OCI-M2 (cell line): ENCODE data around the gene ABHD16B.
"Not testable (repeated sequence)": the region's sequence is repeated elsewhere in the genome, so short reads cannot be mapped to it uniquely, and the experiment has no call there.

ENCODE experiments used
- DNase-seq: peaks from one replicate; lab custom pipeline; 2025; ENCODE audit not compliant: unreplicated experiment; lab: John Stamatoyannopoulos, UW

ABHD16B gene

DNA sequence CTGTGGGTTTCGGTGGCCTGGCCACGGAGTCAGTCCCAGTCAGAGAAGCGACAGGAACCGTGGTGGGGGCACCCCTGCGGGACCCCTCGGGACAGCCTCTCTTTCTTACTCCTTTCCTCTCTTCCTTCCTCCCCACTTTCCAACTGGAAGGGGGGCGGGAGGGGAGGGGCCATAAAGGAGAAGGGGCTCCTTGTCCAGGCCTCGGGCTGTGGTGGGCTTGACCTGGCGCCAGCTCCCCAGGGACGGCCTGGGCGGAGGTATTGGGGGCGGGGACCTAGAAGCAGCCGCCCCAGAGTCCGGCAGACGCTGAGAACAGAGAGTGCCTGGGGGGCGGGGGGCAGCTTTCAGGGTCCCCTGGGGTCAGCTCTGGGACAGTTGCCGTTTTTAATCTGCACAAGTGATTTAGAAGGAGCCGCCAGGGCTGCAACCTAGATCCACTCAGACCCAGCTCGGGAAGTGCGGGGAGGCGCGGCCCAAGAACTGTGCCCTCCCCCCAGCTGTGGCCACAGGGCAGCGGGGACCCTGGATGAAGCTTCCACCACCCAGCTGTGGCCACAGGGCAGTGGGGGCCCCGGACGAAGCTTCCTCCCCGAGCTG lies 6.4 kb upstream of the ABHD16B start:
- DNase-seq = no peak

DNA sequence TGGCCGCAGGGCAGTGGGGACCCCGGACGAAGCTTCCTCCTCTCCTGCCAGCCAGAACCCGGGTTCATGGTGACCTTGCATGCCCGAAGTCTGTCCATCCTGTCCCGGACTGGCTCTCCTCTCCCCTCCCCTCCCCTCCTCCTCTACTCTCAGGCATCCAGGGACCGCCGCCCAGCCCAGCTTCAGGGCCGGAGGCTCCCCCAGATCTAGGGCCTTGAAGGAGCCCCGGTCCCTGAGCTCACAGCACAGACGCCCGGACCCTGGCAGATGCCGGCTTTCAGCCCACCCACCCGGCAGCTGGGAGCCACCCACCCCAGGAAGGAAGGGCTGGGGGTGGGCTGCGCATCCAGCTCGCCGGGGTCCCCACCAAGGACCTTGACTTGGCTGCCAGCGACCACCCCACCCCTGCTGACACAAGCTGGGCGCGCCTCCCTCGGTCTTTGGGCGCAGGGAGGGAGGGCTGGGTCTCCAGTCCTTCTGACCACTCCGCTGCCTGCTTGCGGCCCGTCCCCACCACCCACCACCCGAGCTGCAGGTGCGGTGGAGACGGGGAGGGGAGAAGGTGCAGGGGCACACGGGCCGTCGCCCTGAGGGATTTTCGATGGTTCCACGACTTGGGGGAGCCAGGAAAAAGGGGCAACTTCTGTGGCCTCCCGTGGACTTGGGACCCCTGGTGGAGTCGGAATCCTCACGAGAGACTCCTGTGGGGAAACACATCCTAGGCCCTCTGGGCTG lies 5.8 kb upstream of the ABHD16B start:
- no peak for DNase-seq

DNA sequence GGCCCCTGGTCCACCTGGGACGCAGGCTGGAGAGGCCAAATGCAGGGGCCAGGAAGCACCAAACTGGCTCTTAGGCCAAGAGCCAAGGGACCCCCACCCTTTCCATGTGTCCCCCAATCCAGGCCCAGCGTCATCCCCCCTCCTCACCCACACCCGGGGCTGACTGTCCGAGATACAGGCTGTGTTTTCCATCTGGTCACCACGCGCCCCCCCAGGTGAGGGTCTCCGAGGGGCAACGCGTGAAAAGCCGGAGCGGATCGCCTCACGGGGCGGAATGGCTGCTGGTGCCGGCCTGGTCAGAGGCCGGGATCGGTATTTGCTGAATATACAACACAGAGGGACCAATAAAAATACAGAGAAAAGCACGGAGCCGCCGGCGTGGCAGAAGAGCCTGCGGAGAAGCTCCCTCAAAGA lies 5.2 kb upstream of the ABHD16B start:
- DNase-seq = no peak

DNA sequence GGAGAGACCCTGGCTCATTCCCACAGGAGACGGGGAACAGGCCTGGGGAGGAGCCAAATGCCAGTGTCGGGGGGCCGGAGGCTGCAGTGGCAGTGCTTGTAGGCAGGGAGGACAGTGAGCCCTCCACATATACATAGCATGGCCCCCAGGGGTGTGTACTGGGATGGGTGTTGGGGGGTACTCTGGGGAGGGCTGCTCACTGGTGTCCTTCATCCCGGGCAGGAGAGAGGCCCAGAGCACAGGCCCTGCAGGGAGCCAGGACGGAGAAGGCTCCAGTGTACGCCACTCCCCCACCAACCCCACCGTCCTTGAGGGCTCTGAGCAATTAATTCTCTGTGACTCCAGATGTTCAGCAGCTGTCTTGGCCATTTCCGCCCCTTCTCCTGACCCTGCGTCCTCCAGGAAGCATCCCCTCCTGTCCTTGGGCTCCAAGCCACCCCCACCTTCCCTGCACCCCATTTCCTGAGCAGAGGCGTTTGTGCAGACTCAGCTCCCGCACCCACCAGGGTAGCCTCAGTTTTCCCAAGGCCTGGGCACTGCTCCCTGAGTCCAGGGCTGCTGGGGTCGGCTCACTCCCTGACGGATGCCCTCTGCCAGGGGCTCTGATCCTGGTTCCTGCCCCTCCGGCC lies 3.4 kb upstream of the ABHD16B start:
- no peak for DNase-seq

DNA sequence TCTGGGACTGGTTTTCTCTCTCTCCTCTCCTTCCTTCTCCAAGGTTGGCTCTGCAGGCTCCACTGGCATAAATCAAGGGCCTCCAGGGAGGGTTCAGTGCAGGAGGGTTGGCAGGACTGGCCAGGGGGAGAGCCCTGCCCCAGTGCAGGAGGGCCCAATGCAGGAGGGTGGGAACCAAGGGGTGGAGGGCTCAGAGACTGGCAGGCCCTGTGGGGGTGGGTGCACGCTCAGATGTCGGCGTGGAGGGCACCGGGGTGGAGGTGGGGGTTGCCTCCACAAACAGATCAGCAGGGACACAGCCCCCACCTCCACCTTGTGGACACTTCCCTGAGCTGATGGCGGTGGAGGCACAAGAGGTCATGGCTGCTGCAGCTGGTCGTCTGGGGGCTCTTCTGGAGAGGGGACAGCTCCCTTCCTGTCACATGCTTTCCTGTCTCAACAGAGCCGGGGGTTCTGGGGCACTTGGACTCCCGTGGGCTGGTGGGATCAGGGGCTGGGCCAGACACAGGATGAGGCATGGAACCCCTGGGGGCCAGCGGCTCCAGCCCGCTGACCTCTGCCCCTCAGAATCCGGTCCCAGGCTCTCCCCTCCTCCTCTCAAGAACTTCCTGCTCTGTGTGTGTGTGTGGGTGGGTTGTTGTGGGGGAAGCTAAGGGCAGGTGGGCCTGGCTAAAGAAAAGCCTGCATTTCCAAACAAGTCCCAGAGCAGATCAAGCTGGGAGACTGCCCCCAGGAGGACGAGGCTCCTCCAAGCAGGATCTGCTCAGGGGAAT lies 2.7 kb upstream of the ABHD16B start:
- no peak for DNase-seq

DNA sequence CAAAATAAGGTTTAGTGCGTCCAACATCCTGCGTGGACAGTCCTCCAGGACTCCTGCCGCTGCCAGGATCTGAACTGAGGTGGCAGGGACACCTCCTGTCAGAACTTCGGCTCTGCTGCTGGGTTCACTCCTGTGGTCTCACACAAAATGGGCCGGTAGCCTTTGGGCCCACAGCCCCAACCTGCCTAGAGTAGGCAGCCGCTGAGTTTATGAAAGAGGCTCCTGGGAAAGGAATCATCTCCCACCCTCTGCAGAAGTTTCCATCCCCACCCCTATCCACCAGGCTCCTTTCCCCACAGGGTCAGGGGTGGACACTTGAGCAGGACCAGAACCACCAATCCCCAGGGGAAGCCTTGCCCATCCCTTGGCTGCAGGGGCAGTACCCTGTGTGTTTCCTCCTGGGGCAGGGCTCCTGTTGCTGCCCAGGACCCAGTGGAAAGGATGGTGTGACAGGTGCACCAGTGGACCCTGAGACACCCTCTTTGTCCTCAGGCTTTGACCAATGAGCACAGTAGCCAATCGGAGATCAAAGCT lies 2.1 kb upstream of the ABHD16B start:
- DNase-seq = no peak

DNA sequence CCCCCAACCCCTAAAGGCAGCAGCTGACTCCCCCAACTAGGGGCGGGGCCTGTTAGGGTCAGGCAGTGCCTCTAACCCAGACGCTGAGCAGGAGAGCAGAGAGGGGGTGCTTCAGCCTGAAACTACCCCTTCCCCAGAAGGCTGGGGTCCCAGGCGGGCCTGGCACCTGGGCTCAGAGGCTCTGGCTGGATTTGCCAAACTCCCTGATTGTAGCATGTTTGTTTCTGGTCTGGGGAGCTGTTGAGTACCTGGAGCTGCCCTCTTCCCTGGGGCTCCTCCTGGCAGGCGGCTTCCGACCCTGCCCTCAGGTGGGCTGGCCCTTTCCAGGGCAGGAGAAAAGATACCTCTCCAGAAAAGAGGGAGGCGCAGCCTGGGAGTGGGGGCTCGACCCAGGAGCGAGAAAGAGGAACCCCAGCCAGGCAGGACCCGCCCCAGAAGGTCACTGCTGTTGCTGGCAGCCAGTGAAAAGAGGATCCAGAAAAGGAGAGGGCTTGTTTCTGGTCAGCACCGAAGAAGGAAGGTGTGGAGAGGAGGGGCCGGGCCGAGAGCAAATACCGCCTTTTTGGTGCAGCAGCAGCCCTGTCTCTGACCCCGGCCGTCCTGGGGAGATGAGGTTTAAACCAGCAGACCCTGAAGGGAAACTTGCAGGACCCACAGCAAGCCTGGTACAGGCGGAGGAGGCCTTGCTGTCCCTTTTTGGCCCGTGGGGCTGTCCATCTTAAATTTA lies 810 bp upstream of the ABHD16B start:
- DNase-seq = no peak

DNA sequence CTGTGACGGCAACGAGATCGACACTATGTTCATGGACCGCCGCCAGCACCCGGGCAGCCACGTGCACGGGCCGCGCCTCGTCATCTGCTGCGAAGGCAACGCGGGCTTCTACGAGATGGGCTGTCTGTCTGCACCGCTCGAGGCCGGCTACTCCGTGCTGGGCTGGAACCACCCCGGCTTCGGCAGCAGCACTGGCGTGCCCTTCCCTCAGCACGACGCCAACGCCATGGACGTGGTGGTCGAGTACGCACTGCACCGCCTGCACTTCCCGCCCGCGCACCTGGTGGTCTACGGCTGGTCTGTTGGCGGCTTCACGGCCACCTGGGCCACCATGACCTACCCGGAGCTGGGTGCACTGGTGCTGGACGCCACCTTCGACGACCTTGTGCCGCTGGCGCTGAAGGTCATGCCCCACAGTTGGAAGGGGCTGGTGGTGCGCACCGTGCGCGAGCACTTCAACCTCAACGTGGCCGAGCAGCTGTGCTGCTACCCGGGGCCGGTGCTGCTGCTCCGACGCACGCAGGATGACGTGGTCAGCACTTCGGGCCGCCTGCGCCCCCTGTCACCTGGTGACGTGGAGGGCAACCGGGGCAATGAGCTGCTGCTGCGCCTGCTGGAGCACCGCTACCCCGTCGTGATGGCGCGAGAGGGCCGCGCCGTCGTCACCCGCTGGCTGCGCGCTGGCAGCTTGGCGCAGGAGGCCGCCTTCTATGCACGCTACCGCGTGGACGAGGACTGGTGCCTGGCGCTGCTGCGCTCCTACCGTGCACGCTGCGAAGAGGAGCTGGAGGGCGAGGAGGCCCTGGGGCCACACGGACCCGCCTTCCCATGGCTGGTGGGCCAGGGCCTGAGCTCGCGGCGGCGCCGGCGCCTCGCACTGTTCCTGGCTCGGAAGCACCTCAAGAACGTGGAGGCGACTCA lies 943 bp downstream of the ABHD16B start:
- DNase-seq = no peak

DNA sequence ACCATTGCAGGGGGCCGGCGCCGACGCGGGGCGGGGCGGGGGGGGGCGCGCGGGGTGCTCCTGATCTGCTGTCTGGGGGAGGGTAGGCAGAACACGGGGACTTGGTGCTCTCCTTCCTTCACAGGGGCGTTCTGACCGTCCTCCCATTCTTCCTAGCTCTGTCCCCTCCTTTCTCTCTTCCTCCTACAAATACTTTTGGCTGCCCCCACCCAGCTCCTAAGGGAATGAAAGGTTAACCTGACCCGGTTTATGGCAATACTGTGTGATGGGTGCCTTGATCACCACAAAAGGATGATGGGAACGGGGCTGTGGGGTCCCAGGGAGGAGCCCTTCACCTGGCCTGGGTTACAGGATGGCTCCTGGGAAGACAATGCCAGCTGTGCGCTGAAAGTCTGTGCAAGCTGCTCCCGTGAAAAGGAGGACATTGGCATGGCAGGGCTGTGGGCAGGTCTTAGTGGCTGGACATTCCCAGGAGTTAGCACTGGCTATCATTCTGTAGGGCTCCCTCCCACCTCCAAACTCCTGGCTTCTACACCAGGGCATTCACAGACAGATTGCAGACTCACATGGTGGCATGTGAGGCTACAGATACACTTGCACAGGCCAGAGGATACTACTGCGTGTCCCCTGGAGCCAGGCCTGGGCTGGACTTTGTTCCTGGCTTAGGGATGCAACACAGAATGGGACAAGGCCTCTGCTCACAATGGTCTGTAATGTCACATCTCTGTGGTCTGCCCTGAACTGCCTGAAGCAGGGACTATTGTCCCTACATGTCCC lies 1.9 kb downstream of the ABHD16B start:
- DNase-seq = no peak

DNA sequence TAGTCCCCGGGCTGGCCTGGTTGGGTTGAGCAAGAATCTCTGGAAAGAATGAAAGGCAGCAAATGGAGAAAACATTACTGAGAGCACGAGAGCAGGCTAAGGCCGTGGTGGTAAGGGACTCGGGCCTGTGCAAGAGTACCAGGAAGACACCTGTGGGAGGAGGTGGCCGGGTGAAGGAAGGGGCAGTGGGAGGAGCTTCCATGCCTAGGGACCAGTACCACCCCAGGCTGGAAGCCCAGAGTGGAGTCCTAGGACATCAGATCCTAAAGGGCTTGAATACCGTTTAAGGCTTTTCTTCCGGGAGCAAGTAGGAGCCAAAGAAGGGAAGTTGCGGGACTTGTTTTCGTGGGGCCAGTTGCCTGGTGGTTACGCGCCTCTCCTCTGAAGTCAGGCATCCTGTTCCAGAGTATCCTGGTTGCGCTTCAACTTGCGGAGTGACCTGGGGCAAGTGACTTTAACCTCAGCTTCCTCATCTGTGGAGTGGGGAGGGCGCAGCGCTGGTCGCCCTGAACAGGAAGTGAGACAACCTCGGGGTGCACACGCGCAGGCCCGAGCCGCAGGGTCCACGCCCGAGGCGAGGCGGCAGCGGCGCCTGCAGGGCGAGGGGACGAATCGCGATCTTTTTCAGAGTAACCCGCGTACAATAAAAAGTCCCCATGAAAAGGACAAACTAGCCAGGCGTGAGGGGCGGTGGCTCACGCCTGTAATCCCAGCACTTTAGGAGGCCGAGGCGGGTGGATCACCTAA lies 2.7 kb downstream of the ABHD16B start:
- peak; percentile 45 for DNase-seq

DNA sequence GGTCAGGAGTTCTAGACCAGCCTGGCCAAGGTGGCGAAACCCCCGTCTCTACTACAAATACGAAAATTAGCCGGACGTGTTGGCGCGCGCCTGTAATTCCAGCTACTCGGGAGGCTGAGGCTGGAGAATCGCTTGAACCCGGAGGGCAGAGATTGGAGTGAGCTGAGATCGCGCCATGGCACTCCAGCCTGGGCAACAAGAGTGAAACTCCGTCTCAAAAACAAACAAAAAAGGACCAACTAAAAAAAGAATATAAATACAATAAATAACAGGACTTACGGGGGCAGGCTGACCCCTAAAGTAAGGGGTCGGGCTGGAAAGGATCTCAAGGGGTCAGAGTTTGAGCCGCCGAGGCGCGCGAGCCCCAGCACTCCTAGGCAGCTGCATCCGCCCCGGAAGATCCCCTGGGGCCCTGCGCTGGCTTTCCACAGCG lies 3.3 kb downstream of the ABHD16B start:
- no peak for DNase-seq

DNA sequence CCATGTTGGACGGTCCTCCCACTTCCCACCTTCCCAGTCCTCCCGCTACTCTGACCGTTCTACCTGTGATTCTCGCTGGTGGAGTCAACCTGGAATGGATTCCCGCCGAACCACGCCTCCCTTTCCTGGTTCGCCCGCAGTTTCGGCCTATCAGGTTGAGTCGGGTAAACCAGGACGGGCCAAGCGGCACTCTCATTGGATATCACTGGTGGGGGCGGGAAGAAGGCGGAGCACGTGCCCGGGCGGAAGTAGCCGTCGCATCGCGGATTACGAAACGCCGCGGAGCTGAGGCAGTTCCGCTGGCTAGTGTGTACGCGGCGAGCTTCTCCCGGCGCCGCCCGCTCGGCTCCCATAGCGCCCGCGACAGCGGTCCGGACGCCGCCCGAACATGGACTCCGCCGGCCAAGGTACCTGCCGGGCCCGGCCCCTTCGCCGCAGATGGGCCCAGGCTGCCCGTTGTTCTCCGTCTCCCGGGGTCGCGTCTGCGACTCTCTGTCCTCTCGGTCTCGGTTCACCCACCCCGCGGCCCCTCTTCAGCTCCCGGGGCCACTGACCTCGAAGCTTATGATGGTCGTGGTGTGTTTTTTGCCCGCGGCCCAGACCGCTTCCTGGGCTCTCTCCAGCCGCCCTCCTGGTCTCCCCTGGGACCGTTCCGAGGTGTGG lies 3.8 kb downstream of the ABHD16B start, which contains the start of gene TPD52L2:
Gene TPD52L2, plus strand, starts transcription at position 293 of the 663 bp plus-strand sequence. Its CDS starts 96 bp downstream, at position 389.
- peak; percentile 92 for DNase-seq

DNA sequence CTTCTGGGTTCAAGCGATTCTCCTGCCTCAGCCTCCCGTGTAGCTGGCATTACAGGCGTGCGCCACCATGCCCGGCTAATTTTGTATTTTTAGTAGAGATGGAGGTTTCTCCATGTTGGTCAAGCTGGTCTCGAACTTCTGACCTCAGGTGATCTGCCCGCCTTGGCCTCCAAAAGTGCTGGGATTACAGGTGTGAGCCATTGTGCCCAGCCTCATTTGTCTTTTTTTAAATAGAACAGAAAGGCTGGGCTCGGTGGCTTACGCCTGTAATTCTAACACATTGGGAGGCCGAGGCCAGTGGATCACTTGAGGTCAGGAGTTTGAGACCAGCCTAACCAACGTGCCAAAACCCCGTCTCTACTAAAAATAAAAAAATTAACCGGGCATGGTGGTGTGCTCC lies 5.7 kb downstream of the ABHD16B start:
- DNase-seq = not testable (repeated sequence)

DNA sequence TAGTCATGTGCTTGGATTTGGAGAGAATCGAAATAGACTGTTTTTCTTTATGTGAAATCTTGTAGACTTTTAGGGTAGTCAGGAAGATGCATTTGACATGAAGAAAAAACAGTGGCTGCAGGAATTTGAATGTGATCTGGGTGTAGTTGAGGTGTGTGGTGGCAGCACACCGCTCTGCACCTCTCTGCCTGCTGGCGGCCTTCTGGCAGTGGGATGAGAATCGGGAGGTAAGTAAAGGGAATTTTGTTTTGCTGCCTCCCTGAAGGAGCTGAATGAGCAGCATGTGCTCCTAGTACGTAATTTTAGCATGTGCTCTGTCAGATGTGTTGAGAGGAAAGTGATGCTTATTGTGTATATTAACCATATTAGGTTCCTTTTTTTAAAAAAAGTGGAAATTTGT lies 7.0 kb downstream of the ABHD16B start:
- DNase-seq = no peak

DNA sequence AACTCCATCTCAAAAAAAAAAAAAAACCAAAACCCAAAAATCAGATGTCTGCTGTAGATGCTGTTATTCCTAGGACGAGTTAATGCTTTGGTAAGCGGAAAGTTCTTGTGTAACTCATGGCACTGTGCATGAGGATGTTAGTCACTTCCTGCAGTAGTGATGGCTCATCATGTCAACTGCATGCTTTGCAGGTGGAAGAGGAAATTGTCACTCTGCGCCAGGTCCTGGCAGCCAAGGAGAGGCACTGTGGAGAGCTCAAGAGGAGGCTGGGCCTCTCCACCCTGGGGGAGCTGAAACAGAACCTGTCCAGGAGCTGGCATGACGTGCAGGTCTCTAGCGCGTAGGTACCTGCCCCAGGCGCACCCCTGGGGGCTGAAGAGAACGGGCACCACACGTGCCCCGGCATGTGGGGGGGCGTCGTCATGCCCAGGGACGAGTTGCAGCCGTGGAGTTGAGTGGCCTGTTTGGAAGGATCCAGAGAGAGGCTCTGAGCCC lies 12.2 kb downstream of the ABHD16B start:
- DNase-seq = no peak

DNA sequence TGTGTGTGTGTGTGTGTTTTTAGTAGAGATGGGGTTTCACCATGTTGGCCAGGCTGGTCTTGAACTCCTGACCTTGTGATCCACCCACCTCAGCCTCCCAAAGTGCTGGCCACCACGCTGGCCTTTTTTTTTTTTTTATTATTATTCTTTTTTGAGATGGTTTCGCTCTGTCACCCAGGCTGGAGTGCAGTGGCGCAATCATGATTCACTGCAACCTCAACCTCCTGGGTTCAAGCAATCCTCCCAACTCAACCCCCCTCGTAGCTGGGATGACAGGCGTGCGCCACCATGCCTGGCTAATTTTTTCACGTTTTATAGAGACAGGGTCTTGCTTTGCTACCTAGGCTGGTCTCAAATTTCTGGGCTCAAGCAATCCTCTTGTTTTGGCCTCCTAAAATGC lies 12.9 kb downstream of the ABHD16B start:
- not testable (repeated sequence) for DNase-seq

DNA sequence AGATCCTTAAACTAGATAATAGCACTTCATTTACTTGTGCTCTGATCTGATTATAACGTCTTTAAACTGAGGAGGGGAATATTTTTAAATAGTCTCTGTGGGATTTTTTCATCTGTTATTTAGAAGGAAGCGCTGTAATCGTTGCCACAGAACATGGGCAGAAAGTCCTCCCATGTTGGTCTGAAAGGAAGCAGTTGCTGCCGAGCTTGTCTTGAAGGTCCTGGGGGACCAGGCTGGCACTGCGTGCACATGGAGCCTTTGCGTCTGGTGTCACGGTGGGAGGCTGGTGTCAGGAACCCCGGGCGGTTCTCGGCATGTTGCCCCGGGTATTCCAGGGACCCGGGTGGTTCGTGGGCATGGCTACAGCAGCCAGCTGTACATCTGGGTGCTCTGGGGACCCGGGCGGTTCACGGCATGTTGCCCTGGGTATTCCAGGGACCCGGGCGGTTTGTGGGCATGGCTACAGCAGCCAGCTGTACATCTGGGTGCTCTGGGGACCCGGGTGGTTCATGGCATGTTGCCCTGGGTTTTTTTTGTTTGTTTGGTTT lies 15.3 kb downstream of the ABHD16B start:
- no peak for DNase-seq
